NCI-H2081 (cell line): Measurements from ENCODE around the gene PALM.
A peak's percentile ranks its signal among the peaks of the same experiment; 100 is the strongest.

Experiments
- DNase-seq, 2 experiments: peaks; one replicate each; lab custom pipeline; 2025; lab: John Stamatoyannopoulos, UW

PALM gene

GRCh38 chr19:782878-783668 is 74.3 kb downstream of the PALM start:
- DNase-seq: no peak

GRCh38 chr19:784541-784940 is 75.8 kb downstream of the PALM start:
- DNase-seq: no peak

GRCh38 chr19:787536-787935 is 78.8 kb downstream of the PALM start:
- DNase-seq: no peak

DNA sequence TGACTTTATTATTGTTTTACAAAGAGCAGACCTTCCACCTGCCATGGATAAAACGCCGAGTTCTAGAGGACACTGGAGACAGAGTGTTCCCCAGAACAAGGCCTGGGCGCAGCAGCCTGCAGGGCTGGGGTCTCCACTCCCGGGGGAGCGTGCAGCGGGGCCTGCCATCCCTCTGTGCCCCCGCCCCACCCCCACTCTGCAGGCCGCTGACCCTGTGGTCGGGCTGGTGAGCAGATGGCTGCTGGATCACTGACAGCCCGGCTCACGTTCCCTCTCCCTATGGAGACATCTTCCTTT is 79.9 kb downstream of the PALM start:
- no peak for DNase-seq

DNA sequence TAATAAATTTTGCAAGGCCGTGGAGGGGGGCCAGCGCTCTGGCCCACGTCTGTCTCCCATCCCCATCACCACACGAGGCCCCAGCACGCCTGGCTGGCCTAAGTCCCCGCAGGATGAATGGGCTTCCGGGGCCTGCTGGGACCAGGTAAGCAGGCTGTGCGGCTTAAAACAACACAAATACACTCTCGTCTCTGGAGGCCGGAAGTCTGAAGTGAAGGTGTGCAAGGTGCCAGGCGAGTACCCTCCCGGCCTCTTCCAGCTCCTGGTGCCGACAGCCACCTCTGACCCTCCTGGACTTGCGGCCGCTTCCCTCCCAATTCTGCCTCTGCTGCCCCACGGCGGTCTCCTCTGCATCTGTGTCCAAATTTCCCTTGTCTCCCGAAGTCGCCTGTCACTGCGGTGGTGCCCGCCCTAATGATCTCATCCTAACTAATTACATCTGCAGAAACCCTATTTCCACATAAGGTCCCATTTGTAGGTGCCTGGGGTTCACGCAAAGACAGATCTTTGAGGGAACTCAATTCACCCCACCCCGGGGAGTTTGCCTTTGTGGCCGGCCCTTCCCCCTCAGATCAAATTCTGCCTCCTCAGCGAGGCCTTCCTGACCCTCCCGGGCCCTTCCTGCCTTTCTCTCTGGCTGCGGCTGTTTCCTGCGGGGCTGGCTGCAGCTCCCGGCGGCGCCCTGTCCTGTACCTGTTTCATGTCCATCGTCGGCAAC is 80.4 kb downstream of the PALM start:
- DNase-seq: no peak

GRCh38 chr19:789701-790060 is 80.9 kb downstream of the PALM start:
- DNase-seq: no peak

- DNase-seq: no peak
These were observed 82.4 kb downstream of the PALM start for GRCh38 chr19:791007-791566.

- DNase-seq: no peak
These were observed 83.0 kb downstream of the PALM start for GRCh38 chr19:791567-792305.

GRCh38 chr19:792306-792885 is 83.7 kb downstream of the PALM start:
- no peak for DNase-seq

DNA sequence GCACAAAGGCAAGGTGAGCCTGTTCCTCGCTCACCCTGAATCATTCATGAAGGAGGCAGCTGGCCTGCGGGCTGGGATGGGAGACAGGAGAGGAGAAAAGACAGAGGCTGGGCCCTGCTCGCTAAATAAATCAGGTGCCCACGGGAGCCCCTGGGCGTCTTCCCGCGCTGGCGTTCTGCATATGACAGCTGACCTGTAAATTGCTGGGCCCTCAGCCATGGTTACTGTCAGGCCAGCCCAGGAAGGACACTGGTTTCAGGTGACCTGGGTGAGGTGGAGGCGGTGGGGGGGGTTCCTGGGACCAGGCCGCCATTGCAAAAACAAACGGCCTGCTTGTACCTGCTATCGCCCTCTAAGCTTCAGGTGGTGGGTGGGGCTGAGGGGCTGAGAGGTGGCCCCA is 85.1 kb downstream of the PALM start:
- DNase-seq: no peak

- DNase-seq: no peak
These were observed 86.4 kb downstream of the PALM start for GRCh38 chr19:795073-795611.

DNA sequence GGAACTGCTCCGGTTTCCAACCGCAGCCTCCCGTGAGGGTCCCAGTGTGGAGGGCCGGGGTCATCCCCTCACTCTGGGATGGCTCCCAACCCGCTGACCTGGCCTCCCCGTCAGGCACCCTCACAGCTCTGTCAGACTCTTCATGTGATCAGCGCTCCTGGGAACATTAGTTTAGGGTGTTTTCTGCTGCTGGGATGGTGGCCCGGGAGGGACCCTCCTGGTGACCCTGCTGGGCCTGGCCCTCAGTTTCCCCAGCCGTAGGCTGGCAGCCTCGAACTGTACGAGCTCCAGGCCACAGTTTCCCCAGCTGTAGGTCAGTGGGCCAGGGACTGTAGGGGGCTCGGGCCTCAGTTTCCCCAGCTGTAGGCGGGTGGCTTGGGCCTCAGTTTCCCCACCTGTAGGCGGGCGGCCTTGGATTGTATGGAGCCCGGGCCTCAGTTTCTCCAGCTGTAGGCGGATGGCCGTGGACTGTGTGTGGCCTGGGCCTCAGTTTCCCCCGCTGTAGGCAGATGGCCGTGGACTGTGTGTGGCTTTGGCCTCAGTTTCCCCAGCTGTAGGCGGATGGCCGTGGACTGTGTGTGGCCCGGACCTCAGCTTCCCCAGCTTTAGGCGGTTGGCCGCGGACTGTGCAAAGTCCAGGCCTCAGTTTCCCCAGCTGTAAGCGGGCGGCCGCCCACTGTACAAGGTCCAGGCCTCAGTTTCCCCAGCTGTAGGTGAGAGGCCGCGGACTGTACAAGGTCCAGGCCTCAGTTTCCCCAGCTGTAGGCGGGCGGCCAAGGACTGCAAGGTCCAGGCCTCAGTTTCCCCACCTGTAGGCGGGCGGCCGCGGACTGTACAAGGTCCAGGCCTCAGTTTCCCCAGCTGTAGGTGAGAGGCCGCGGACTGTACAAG is 87.2 kb downstream of the PALM start:
- no peak for DNase-seq

- DNase-seq: peak; percentile 100
These were observed 88.2 kb downstream of the PALM start, which contains the start of gene PTBP1 for GRCh38 chr19:796692-797527. Gene PTBP1 (plus strand): TSS chr19:797452. CDS start chr19:797498, 46 bp downstream.
